ENCODE measurements around the gene WRAP53. TPM values are rescaled to one million over a fixed set of nuclear protein-coding genes. Genes with fewer than 3 reads are reported as not detected.

The WRAP53 gene
- total and polyA plus RNA-seq, 10 of the 15 experiments (the other 5 are each of a cell fraction or from before 2014, with no cell fraction given): 1.9 to 42.0 (median 21.9) TPM

GRCh38 chr17:7676533-7676932 lies 11.7 kb upstream of the WRAP53 start:
- H2AFZ ChIP-seq (ENCODE audit: control insufficient read depth, low read depth, low read length): no peak overlapping the region
- no peak overlapping the region for H3K4me3 ChIP-seq
- ATAC-seq: no peak
- no peak for TF ChIP-seq KAT2A (conservative IDR thresholded peaks at IDR 0.05; ENCODE audit: control insufficient read depth, low read depth, low read length)
- no peak for TF ChIP-seq EZH2 (IDR thresholded peaks at IDR 0.05; ENCODE audit: borderline replicate concordance, control insufficient read depth, low read depth, low read length)
- TF ChIP-seq RFX5 (IDR thresholded peaks at IDR 0.05; ENCODE audit: low read depth, low read length): no peak
- TF ChIP-seq TARDBP (IDR thresholded peaks at IDR 0.05; ENCODE audit: borderline replicate concordance): no peak
- 100% methylated on average over 5 of the region's 5 CpGs for WGBS (ENCODE audit: insufficient coverage, insufficient replicate concordance, low lambda C conversion rate, missing lambda C conversion rate)
- in situ Hi-C loops (cut with MboI): no loop called here
- H3K27me3 ChIP-seq (replicated peaks in 1 of 2; ENCODE audit: control insufficient read depth in 2 of 2, insufficient read depth in 2 of 2, low read length in 1 of 2): no peaks in the 10 kb centered on the region
- FAIRE-seq: no peak
- peaks cover 8% of the 10 kb centered on the region for H3K9me3 ChIP-seq (replicated peaks; ENCODE audit: control insufficient read depth, insufficient read depth, low read length)
- H3K4me1 ChIP-seq (ENCODE audit: control insufficient read depth, insufficient read depth, low read length): no peaks in the 10 kb centered on the region
- SMC1A ChIA-PET (ENCODE audit: uncharacterized antibody, unreplicated experiment): no interaction called here
- CTCF ChIA-PET: interaction anchor here (1.1 kb wide), 1 partner anchor 11 kb away, joined by 3 read pairs; no protein-coding TSS in a partner anchor
- H3K9ac ChIP-seq (ENCODE audit: control insufficient read depth, insufficient read depth, low read length): no peak overlapping the region
- no peak overlapping the region for H3K4me2 ChIP-seq (ENCODE audit: control insufficient read depth, insufficient read depth)
- intact Hi-C loops (cut with micrococcal nuclease; ENCODE audit: unreplicated experiment): loop anchor here (5.0 kb wide), 1 partner anchor 44 kb away; the partner anchor contains the start of gene SHBG
- BruUV-seq (replicated peaks): no TSS peak
- no peak for DNase-seq (ENCODE audit: low read depth, low spot score)
- H4K20me1 ChIP-seq (ENCODE audit: control insufficient read depth, insufficient read depth): no peaks in the 10 kb centered on the region; the same call in 1 of the 2 replicates
- H3K36me3 ChIP-seq (ENCODE audit: control insufficient read depth in 2 of 2, insufficient read depth in 2 of 2, low read length in 1 of 2): peaks cover 15 to 17% of the 10 kb centered on the region in 2 experiments
- RAD21 ChIA-PET (ENCODE audit: unreplicated experiment): no interaction called here
- no peak overlapping the region for H3K27ac ChIP-seq (ENCODE audit: control insufficient read depth, insufficient read depth)
- H3K79me2 ChIP-seq (ENCODE audit: control insufficient read depth, insufficient read depth, low read length): 0 out of 2 replicates have a peak, but pooled peaks cover 2% of the 10 kb centered on the region
- POLR2A ChIA-PET: interaction anchor here (0.7 kb wide), 1 partner anchor 282 kb away, joined by 3 read pairs; the partner anchor contains the start of gene PLSCR3

- ChIA-PET CTCF (interaction anchor here (1.1 kb wide), 1 partner anchor 10 kb away, joined by 3 read pairs; no protein-coding TSS in a partner anchor), RAD21 (ENCODE audit: unreplicated experiment) (no interaction called here), POLR2A (interaction anchor here (0.6 to 0.7 kb wide), 3 partner anchors 13 to 283 kb away, joined by 3 to 4 read pairs (median 3); partner anchors contain the start of gene PLSCR3), SMC1A (ENCODE audit: uncharacterized antibody, unreplicated experiment) (no interaction called here)
- no peak overlapping the region for H3K4me2 ChIP-seq (ENCODE audit: control insufficient read depth, insufficient read depth)
- H3K9me3 ChIP-seq (replicated peaks; ENCODE audit: control insufficient read depth, insufficient read depth, low read length): peaks cover 8% of the 10 kb centered on the region
- FAIRE-seq: no peak
- BruUV-seq (replicated peaks): no TSS peak
- 88% methylated on average over 10 of the region's 10 CpGs for WGBS (ENCODE audit: insufficient coverage, insufficient replicate concordance, low lambda C conversion rate, missing lambda C conversion rate)
- H3K9ac ChIP-seq (ENCODE audit: control insufficient read depth, insufficient read depth, low read length): no peak overlapping the region
- H3K36me3 ChIP-seq (ENCODE audit: control insufficient read depth in 2 of 2, insufficient read depth in 2 of 2, low read length in 1 of 2): peaks cover 13 to 15% of the 10 kb centered on the region in 2 experiments
- no peaks in the 10 kb centered on the region for H3K4me1 ChIP-seq (ENCODE audit: control insufficient read depth, insufficient read depth, low read length)
- H2AFZ ChIP-seq (ENCODE audit: control insufficient read depth, low read depth, low read length): no peak overlapping the region
- no peak overlapping the region for H3K27ac ChIP-seq (ENCODE audit: control insufficient read depth, insufficient read depth)
- peaks cover 5% of the 10 kb centered on the region for H3K79me2 ChIP-seq (ENCODE audit: control insufficient read depth, insufficient read depth, low read length)
- in situ Hi-C loops (cut with MboI): no loop called here
- H3K4me3 ChIP-seq: no peak overlapping the region
- ATAC-seq: no peak
- intact Hi-C loops (cut with micrococcal nuclease; ENCODE audit: unreplicated experiment): loop anchor here (5.0 kb wide), 1 partner anchor 45 kb away; the partner anchor contains the start of gene SHBG
- no peaks in the 10 kb centered on the region; the same call in 1 of the 2 replicates for H4K20me1 ChIP-seq (ENCODE audit: control insufficient read depth, insufficient read depth)
- H3K27me3 ChIP-seq (replicated peaks in 1 of 2; ENCODE audit: control insufficient read depth in 2 of 2, insufficient read depth in 2 of 2, low read length in 1 of 2): no peaks in the 10 kb centered on the region
- DNase-seq (ENCODE audit: low read depth, low spot score): no peak
- TF ChIP-seq IRF5 (IDR thresholded peaks at IDR 0.05; ENCODE audit: borderline replicate concordance): no peak
- TF ChIP-seq ZSCAN29 (IDR thresholded peaks at IDR 0.05): no peak
- no peak for TF ChIP-seq ZNF687 (IDR thresholded peaks at IDR 0.05)
These were observed 10.7 kb upstream of the WRAP53 start for GRCh38 chr17:7677388-7678067.
